ENCODE results near the gene SYNDIG1.

- TF ChIP-seq, protein P1, sequence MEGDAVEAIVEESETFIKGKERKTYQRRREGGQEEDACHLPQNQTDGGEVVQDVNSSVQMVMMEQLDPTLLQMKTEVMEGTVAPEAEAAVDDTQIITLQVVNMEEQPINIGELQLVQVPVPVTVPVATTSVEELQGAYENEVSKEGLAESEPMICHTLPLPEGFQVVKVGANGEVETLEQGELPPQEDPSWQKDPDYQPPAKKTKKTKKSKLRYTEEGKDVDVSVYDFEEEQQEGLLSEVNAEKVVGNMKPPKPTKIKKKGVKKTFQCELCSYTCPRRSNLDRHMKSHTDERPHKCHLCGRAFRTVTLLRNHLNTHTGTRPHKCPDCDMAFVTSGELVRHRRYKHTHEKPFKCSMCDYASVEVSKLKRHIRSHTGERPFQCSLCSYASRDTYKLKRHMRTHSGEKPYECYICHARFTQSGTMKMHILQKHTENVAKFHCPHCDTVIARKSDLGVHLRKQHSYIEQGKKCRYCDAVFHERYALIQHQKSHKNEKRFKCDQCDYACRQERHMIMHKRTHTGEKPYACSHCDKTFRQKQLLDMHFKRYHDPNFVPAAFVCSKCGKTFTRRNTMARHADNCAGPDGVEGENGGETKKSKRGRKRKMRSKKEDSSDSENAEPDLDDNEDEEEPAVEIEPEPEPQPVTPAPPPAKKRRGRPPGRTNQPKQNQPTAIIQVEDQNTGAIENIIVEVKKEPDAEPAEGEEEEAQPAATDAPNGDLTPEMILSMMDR (IDR thresholded peaks at IDR 0.05) = no peak
- no peak for TF ChIP-seq POLR2A (IDR thresholded peaks at IDR 0.05)
- no peak for TF ChIP-seq EP300 (IDR thresholded peaks at IDR 0.05)
Observed at GRCh38 chr20:24493181-24493580, 23.8 kb downstream of the SYNDIG1 start.
